GM12872 (cell line): ENCODE measurements around the gene CD47.

Source experiments
- TF ChIP-seq, protein P1 (sequence below): IDR thresholded peaks from 3 replicates; pipeline ENCODE4 v1.5.1; 2011; ENCODE audit warnings: low read depth, mild to moderate bottlenecking, low read length, moderate library complexity; ENCODE audit not compliant: insufficient read depth

Gene CD47

DNA sequence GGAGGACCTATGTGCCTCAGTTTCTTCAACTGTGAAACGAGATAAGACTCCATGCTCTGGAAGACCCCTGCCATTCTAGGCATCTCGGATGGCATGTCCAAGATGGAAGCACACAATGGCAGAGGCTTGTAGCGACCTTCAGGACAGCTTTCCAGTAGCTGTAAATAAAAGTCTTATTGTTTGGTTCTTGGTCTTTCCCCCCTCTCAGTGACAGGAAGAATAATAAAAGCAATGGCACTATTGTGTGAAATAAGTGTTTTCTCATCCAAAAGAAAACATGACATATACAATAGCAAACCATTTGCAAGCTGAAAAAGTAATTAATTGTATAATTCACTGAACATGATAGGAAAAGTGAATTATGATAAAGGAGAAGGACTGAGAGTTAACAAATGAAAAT, 32.5 kb upstream of the CD47 start:
- TF ChIP-seq, protein P1, sequence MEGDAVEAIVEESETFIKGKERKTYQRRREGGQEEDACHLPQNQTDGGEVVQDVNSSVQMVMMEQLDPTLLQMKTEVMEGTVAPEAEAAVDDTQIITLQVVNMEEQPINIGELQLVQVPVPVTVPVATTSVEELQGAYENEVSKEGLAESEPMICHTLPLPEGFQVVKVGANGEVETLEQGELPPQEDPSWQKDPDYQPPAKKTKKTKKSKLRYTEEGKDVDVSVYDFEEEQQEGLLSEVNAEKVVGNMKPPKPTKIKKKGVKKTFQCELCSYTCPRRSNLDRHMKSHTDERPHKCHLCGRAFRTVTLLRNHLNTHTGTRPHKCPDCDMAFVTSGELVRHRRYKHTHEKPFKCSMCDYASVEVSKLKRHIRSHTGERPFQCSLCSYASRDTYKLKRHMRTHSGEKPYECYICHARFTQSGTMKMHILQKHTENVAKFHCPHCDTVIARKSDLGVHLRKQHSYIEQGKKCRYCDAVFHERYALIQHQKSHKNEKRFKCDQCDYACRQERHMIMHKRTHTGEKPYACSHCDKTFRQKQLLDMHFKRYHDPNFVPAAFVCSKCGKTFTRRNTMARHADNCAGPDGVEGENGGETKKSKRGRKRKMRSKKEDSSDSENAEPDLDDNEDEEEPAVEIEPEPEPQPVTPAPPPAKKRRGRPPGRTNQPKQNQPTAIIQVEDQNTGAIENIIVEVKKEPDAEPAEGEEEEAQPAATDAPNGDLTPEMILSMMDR = no peak

DNA sequence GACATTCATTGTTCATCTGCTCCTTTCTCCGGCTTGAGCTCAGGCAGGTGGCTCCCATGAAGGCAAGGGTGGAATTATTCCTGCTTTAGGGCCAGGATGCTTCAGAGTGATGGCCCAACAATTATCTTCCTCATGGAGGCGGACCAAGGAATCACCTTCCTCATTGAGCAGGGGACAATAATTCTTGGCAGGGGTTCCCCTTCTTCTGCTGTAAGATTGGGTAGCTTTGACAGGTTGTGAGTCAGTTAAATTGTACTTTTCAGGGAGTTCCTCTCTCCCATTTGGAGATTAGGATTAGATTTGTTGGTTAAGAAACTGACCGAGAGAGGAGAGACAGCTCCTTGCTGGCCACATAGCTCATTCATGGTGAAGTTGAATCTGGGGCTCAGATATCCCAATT, 31.4 kb upstream of the CD47 start:
- TF ChIP-seq, protein P1 = no peak

DNA sequence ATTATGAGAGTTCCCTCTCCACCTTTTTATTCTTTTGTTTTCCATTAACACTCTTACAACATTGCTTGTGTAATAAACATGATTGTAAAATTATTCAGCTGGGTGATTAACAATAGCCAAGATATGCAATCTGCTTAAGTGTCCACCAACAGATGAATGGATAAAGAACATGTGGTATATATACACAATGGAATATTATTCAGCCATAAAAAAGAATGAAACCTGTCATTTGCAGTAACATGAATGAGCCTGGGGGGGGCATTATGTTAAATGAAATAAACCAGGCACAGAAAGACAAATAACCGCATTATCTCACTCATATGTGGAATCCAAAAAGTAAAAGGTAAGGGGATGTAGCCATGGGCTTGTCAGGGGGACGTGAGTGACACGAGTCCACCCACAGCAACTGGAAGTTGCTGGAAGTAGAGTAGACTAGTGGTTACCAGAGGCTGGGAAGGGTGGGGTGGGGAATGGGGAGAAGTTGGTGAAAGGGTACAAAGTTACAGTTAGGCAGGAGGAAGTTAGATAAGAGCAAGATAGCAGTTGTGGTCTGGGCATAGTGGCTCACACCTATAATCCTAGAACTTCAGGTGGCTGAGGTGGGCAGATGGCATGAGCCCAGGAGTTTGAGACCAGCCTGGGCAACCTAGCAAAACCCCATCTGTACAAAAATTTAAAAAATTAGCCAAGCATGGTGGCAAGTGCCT, 28.7 kb upstream of the CD47 start:
- TF ChIP-seq, protein P1 = no peak

DNA sequence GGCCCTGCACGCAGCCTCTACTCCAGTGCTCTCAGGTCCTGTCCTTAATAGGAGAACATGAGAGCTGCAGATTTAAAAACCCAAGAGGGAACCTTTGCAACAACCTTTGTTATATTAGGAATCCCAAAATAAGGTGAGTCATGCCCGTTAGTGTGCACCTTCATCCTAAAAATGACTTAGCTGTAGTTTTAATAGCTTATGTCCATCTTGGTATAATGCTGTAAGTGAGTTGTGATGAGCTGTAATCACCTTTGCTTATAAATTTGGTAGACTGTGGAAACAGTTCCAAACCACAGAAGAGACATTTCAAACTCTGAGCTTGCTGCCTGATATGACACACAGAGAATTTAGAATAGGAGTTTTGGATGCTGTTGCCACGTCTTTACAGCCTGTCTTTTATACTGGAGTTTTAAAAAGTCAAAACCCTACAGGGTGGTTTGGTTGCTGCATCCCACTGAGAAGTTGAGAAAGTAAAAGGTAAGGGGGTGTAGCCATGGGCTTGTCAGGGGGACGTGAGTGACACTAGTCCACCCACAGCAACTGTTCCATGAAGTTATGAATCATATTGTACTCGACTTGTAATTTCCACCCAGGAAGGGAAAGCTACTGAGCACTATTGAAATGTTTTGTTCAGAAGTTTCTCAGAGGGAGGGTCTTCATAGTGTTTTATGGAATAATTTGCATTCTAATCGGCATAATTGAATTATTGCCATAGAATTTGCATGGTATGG, 27.4 kb upstream of the CD47 start:
- TF ChIP-seq, protein P1 = no peak

DNA sequence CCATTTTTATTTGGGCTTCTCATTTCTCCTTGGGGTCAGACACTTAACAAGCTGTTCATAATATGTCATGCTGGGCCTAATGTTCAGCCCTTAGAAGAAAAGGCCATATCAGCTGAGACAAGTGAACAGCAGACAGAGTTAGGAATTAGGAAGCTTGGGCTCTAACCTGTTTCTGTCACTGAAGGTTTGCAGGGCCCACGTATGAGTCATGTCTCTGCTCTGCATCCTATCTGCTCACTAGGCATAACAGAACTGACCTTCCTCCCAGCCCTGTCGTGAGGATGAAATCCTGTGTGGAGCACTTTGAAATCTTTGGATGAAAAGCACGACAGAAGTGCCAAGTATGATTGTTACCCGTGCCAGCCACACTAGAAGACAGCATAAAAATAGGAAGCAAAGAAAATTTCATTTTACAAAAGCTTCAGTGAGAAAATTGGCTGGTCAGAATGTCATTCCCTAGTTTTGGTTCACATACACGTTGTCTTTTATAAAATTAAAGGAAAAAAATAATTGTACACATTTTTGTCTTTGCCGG, 26.5 kb upstream of the CD47 start:
- TF ChIP-seq, protein P1 = no peak

DNA sequence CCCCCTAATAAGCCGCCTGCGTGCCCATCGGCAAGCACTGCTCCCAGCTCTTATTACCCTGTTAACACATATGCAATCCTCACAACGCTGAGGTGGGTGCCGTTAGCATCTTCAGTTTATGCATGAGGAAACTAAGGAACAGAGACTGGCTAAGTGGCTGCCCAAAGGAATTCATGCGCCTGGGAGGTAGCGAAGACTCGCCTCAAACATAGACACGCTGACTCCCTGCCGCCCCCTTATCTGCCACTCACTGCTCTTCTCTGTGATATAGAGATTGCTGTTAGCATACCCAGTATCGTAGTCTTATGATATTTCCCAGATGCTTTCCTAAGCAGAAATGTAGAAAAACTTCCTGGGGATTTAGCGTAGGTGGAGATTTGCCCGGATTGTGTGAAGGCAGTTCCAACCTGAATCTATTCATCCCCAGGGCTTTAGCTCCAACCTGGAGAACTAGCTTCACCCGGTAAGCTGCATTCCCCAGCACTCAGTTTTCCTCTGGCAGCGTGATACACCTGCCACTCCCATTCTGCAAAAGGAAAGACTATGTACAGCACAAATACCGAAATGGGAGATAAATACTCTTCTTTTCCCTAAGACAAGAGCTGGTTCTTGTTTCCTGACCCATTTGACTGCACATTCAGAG, 23.7 kb upstream of the CD47 start:
- TF ChIP-seq, protein P1 = no peak

DNA sequence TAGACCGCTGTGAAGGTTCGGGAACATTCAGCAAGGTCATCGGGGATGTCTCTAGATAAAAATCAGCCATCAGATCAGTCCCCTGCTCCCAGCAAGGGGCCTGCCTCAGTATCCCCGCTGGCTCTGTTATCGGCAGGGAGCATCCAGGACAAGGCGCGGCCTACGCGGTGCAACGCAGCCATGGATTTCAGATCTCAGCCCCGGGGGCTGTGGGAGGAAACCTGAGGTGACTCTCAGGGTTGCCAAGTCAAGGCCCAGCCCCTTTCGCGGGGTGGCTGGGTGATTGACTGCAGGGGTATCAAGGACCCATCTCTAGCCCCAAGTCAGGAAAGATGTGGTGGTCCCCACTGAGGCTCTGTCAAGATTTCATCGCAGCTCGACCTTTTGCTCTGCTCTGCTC, 23.1 kb upstream of the CD47 start:
- TF ChIP-seq, protein P1 = no peak
